Liver (tissue), 9 donors: ENCODE data around the gene CD36. TPM values are rescaled to one million over a fixed set of nuclear protein-coding genes. Genes with fewer than 3 reads are reported as not detected.

Experiments used
- DNase-seq: peaks from one replicate; pipeline ENCODE4 v3.0.0-alpha.2; 2017; ENCODE audit warnings: low spot score
- H3K27ac ChIP-seq, 2 donors: one replicate each; pipeline ENCODE4 v1.7.0; 2013; ENCODE audit warnings: inconsistent platforms in 2 of 2, low read length in 2 of 2, control low read depth in 1 of 2, low read depth in 1 of 2, mild to moderate bottlenecking in 1 of 2
- H3K27me3 ChIP-seq, 4 donors: one replicate each; pipeline versions ENCODE4 v1.6.1 to v1.7.0; 2013; ENCODE audit warnings: low read length in 3 of 4, inconsistent platforms in 1 of 4, mild to moderate bottlenecking in 1 of 4, moderate library complexity in 1 of 4; ENCODE audit not compliant: control insufficient read depth in 4 of 4, insufficient read depth in 4 of 4
- H3K36me3 ChIP-seq, 4 donors: one replicate each; pipeline versions ENCODE4 v1.6.1 to v1.7.0; 2013; ENCODE audit warnings: low read length in 3 of 4, mild to moderate bottlenecking in 3 of 4, low read depth in 1 of 4, moderate library complexity in 1 of 4; ENCODE audit not compliant: control insufficient read depth in 4 of 4, insufficient read depth in 3 of 4
- H3K4me1 ChIP-seq, 4 donors: one replicate each; pipeline versions ENCODE4 v1.6.1 to v1.7.0; 2013; ENCODE audit warnings: low read length in 3 of 4, mild to moderate bottlenecking in 3 of 4, moderate library complexity in 1 of 4; ENCODE audit not compliant: control insufficient read depth in 4 of 4, insufficient read depth in 4 of 4
- H3K4me3 ChIP-seq, 3 donors: one replicate each; pipeline versions ENCODE4 v1.6.1 to v1.7.0; 2013; ENCODE audit warnings: low read length in 3 of 3, control low read depth in 1 of 3, low read depth in 1 of 3, mild to moderate bottlenecking in 1 of 3
- H3K9ac ChIP-seq, 2 donors: one replicate each; pipeline ENCODE4 v1.7.0; 2013; ENCODE audit warnings: low read length in 2 of 2, mild to moderate bottlenecking in 2 of 2, moderate library complexity in 2 of 2, control low read depth in 1 of 2, low read depth in 1 of 2
- H3K9me3 ChIP-seq, 4 donors: one replicate each; pipeline versions ENCODE4 v1.6.1 to v1.7.0; 2013; ENCODE audit warnings: low read length in 3 of 4; ENCODE audit not compliant: control insufficient read depth in 4 of 4
- EGR1 ChIP-seq, 2 donors: IDR thresholded peaks; 2 replicates each; pipeline ENCODE4 v1.6.1; 2016 to 2018; ENCODE audit warnings: antibody characterized with exemption in 2 of 2, low read depth in 2 of 2
- FOXA1 ChIP-seq: IDR thresholded peaks from 2 replicates; pipeline ENCODE4 v1.6.1; 2016; ENCODE audit warnings: antibody characterized with exemption
- FOXA2 ChIP-seq: IDR thresholded peaks from 2 replicates; pipeline ENCODE4 v1.6.1; 2016; ENCODE audit warnings: antibody characterized with exemption
- GABPA ChIP-seq, 2 donors: IDR thresholded peaks in 1 of 2; conservative IDR thresholded peaks in 1 of 2; 2 replicates each; pipeline ENCODE4 v1.6.1; 2016; ENCODE audit warnings: antibody characterized with exemption in 2 of 2, mild to moderate bottlenecking in 1 of 2, moderate library complexity in 1 of 2
- HNF4A ChIP-seq, 2 donors: conservative IDR thresholded peaks; 2 replicates each; pipeline ENCODE4 v1.6.1; 2016; ENCODE audit warnings: antibody characterized with exemption in 2 of 2, mild to moderate bottlenecking in 2 of 2
- HNF4G ChIP-seq: IDR thresholded peaks from 2 replicates; pipeline ENCODE4 v1.6.1; 2016; ENCODE audit warnings: antibody characterized with exemption
- JUND ChIP-seq, 2 donors: IDR thresholded peaks; 2 replicates each; pipeline ENCODE4 v1.6.1; 2016; ENCODE audit warnings: antibody characterized with exemption in 2 of 2
- NR2F2 ChIP-seq: IDR thresholded peaks from 2 replicates; pipeline ENCODE4 v1.6.1; 2016; ENCODE audit warnings: antibody characterized with exemption
- RAD21 ChIP-seq, 2 donors: IDR thresholded peaks; 2 replicates each; pipeline ENCODE4 v1.6.1; 2016; ENCODE audit warnings: antibody characterized with exemption in 2 of 2, mild to moderate bottlenecking in 2 of 2
- RXRA ChIP-seq, 2 donors: IDR thresholded peaks; 2 replicates each; pipeline ENCODE4 v1.6.1; 2017 to 2018; ENCODE audit warnings: antibody characterized with exemption in 2 of 2, mild to moderate bottlenecking in 1 of 2
- SP1 ChIP-seq: IDR thresholded peaks from 2 replicates; pipeline ENCODE4 v1.6.1; 2018; ENCODE audit warnings: antibody characterized with exemption, mild to moderate bottlenecking
- TAF1 ChIP-seq: conservative IDR thresholded peaks from 2 replicates; pipeline ENCODE4 v1.6.1; 2016; ENCODE audit warnings: antibody characterized with exemption, mild to moderate bottlenecking
- YY1 ChIP-seq: IDR thresholded peaks from 2 replicates; pipeline ENCODE4 v1.6.1; 2016; ENCODE audit warnings: antibody characterized with exemption, mild to moderate bottlenecking
- ZBTB33 ChIP-seq: IDR thresholded peaks from 2 replicates; pipeline ENCODE4 v1.6.1; 2016; ENCODE audit warnings: antibody characterized with exemption
- polyA plus RNA-seq, 2 donors: library from polyadenylated mRNA; stranded (reverse) in 1 of 2; unstranded in 1 of 2; fragments of 200-250 nt in 1 of 2; fragments of >200 nt in 1 of 2; fragmentation: Nextera tagmentation in 1 of 2; extraction: Ambion mirVana in 1 of 2; gene quantifications; one replicate each; pipeline versions ENCODE4 v1.2.1 to v1.2.3, GENCODE V29; 2013 to 2015
- total RNA-seq, 2 donors: library from RNA; depleted of rRNA; stranded (reverse); fragments of >200 nt; gene quantifications; one replicate each; pipeline ENCODE4 v1.2.3, GENCODE V29; 2014
- TF ChIP-seq, protein P1 (sequence below): IDR thresholded peaks from 2 replicates; pipeline ENCODE4 v1.6.1; 2016; ENCODE audit warnings: antibody characterized with exemption, mild to moderate bottlenecking
- TF ChIP-seq, protein P2 (sequence below): IDR thresholded peaks from 2 replicates; pipeline ENCODE4 v1.6.1; 2016; ENCODE audit warnings: antibody characterized with exemption
- TF ChIP-seq, protein P3 (sequence below): fragments of 150-350 bp; IDR thresholded peaks from 2 replicates; pipeline ENCODE4 v1.5.1; 2017; ENCODE audit warnings: improper control_type of control experiment, low read depth, low read length; ENCODE audit not compliant: missing input control
- TF ChIP-seq, protein P4 (sequence below): IDR thresholded peaks from 2 replicates; pipeline ENCODE4 v1.6.1; 2016; ENCODE audit warnings: antibody characterized with exemption
- donor health status: healthy.
- donor health status: healthy.
- donor health status: healthy.
- donor health status: healthy.
- donor health status: healthy.

Gene CD36
- total and polyA plus RNA-seq, 4 donors = 21.6 to 597 (median 54.5) TPM

DNA sequence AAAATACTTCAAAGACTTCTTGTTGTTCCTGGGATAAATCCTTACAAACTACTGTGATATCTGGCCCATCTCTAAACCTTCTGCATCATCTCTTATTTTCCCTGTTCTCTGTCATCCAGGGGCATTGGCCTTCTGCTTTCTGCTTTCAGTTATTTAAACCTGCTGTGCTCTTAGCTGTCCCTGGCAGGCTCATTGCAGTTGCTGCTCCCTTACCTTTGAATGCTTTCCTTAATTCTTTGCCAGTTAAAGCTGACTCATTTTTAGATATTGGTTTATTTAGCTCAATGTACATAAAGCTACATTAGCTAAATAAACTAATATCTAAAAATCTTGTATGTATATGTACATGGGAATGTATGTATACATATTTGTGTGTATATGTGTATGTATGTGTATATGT is 40.6 kb upstream of the CD36 start:
- no peaks in the 10 kb centered on the region for H3K9me3 ChIP-seq
- no peaks in the 10 kb centered on the region for H3K4me1 ChIP-seq
- no peak overlapping the region for H3K4me3 ChIP-seq
- no peaks in the 10 kb centered on the region for H3K27me3 ChIP-seq
- no peak overlapping the region for H3K9ac ChIP-seq
- H3K36me3 ChIP-seq = no peaks in the 10 kb centered on the region
- H3K27ac ChIP-seq = no peak overlapping the region
- DNase-seq = no peak
- TF ChIP-seq, protein P1, sequence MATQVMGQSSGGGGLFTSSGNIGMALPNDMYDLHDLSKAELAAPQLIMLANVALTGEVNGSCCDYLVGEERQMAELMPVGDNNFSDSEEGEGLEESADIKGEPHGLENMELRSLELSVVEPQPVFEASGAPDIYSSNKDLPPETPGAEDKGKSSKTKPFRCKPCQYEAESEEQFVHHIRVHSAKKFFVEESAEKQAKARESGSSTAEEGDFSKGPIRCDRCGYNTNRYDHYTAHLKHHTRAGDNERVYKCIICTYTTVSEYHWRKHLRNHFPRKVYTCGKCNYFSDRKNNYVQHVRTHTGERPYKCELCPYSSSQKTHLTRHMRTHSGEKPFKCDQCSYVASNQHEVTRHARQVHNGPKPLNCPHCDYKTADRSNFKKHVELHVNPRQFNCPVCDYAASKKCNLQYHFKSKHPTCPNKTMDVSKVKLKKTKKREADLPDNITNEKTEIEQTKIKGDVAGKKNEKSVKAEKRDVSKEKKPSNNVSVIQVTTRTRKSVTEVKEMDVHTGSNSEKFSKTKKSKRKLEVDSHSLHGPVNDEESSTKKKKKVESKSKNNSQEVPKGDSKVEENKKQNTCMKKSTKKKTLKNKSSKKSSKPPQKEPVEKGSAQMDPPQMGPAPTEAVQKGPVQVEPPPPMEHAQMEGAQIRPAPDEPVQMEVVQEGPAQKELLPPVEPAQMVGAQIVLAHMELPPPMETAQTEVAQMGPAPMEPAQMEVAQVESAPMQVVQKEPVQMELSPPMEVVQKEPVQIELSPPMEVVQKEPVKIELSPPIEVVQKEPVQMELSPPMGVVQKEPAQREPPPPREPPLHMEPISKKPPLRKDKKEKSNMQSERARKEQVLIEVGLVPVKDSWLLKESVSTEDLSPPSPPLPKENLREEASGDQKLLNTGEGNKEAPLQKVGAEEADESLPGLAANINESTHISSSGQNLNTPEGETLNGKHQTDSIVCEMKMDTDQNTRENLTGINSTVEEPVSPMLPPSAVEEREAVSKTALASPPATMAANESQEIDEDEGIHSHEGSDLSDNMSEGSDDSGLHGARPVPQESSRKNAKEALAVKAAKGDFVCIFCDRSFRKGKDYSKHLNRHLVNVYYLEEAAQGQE = no peak
- TF ChIP-seq FOXA1 (no peak), HNF4A (conservative IDR thresholded peaks at IDR 0.05) (no peak), JUND (IDR thresholded peaks at IDR 0.05) (no peak), RAD21 (IDR thresholded peaks at IDR 0.05) (no peak), EGR1 (IDR thresholded peaks at IDR 0.05; ENCODE audit: low read depth in 2 of 2) (no peak), TAF1 (no peak), YY1 (no peak), GABPA (IDR thresholded peaks at IDR 0.05 in 1 of 2, conservative IDR thresholded peaks at IDR 0.05 in 1 of 2) (no peak), FOXA2 (no peak), HNF4G (no peak), NR2F2 (no peak), SP1 (no peak), ZBTB33 (no peak), RXRA (IDR thresholded peaks at IDR 0.05) (no peak)
- TF ChIP-seq, protein P2, sequence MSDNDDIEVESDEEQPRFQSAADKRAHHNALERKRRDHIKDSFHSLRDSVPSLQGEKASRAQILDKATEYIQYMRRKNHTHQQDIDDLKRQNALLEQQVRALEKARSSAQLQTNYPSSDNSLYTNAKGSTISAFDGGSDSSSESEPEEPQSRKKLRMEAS = no peak
- TF ChIP-seq, protein P3, sequence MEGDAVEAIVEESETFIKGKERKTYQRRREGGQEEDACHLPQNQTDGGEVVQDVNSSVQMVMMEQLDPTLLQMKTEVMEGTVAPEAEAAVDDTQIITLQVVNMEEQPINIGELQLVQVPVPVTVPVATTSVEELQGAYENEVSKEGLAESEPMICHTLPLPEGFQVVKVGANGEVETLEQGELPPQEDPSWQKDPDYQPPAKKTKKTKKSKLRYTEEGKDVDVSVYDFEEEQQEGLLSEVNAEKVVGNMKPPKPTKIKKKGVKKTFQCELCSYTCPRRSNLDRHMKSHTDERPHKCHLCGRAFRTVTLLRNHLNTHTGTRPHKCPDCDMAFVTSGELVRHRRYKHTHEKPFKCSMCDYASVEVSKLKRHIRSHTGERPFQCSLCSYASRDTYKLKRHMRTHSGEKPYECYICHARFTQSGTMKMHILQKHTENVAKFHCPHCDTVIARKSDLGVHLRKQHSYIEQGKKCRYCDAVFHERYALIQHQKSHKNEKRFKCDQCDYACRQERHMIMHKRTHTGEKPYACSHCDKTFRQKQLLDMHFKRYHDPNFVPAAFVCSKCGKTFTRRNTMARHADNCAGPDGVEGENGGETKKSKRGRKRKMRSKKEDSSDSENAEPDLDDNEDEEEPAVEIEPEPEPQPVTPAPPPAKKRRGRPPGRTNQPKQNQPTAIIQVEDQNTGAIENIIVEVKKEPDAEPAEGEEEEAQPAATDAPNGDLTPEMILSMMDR = no peak
- TF ChIP-seq, protein P4, sequence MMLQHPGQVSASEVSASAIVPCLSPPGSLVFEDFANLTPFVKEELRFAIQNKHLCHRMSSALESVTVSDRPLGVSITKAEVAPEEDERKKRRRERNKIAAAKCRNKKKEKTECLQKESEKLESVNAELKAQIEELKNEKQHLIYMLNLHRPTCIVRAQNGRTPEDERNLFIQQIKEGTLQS = no peak
